HepG2 (cell line): Measurements from ENCODE around the gene ALKBH5. TPM values are rescaled to one million over a fixed set of nuclear protein-coding genes. Genes with fewer than 3 reads are reported as not detected.

Source experiments
- BCL6 ChIP-seq: IDR thresholded peaks from 2 replicates; pipeline ENCODE4 v1.6.1; 2016; ENCODE audit warnings: missing genetic modification reagents, missing compliant biosample characterization
- FOXA1 ChIP-seq, 2 experiments: fragments of 450-650 bp in 1 of 2; sonication (generic) in 1 of 2; formaldehyde crosslinking in 1 of 2; IDR thresholded peaks; 2 replicates each; pipeline versions ENCODE4 v1.4.0 to v1.6.1; 2016 to 2020; ENCODE audit warnings: missing genetic modification reagents in 1 of 2
- GPN1 ChIP-seq: sonication (generic); formaldehyde crosslinking; IDR thresholded peaks from 2 replicates; pipeline ENCODE4 v1.5.1; 2020; ENCODE audit warnings: missing genetic modification reagents, borderline replicate concordance
- HCFC1 ChIP-seq: fragments of 150-350 bp; IDR thresholded peaks from 2 replicates; pipeline ENCODE4 v1.6.1; 2014; ENCODE audit warnings: low read depth, low read length
- IKZF5 ChIP-seq: IDR thresholded peaks from 2 replicates; pipeline ENCODE4 v1.6.1; 2018; ENCODE audit warnings: missing genetic modification reagents, mild to moderate bottlenecking, missing compliant biosample characterization
- IRF2 ChIP-seq: IDR thresholded peaks from 2 replicates; pipeline ENCODE4 v1.6.1; 2018; ENCODE audit warnings: missing genetic modification reagents, missing compliant biosample characterization
- JARID2 ChIP-seq: sonication (generic); formaldehyde crosslinking; IDR thresholded peaks from 2 replicates; pipeline ENCODE4 v1.8.1; 2023; ENCODE audit warnings: missing genetic modification reagents, inconsistent platforms; ENCODE audit not compliant: insufficient replicate concordance
- KLF15 ChIP-seq: sonication (generic); formaldehyde crosslinking; IDR thresholded peaks from 2 replicates; pipeline ENCODE4 v1.8.1; 2023; ENCODE audit warnings: borderline replicate concordance, mild to moderate bottlenecking, inconsistent platforms, missing genetic modification reagents, mixed read lengths
- PITX1 ChIP-seq: sonication (generic); formaldehyde crosslinking; IDR thresholded peaks from 2 replicates; pipeline ENCODE4 v1.5.1; 2020; ENCODE audit warnings: mild to moderate bottlenecking, missing genetic modification reagents
- RAD21 ChIP-seq: fragments of 450-650 bp; formaldehyde crosslinking; IDR thresholded peaks from 2 replicates; pipeline ENCODE4 v1.5.0; 2020; ENCODE audit warnings: mild to moderate bottlenecking
- SOX13 ChIP-seq, 3 experiments: fragments of 450-650 bp in 1 of 3; sonication (generic) in 1 of 3; formaldehyde crosslinking in 1 of 3; IDR thresholded peaks in 2 of 3; conservative IDR thresholded peaks in 1 of 3; 2 replicates each; pipeline versions ENCODE4 v1.5.0 to v1.6.1; 2016 to 2020; ENCODE audit warnings: antibody characterized with exemption in 1 of 3, mild to moderate bottlenecking in 1 of 3, missing compliant biosample characterization in 1 of 3, missing genetic modification reagents in 1 of 3, moderate library complexity in 1 of 3
- TFDP2 ChIP-seq: sonication (generic); formaldehyde crosslinking; IDR thresholded peaks from 2 replicates; pipeline ENCODE4 v1.4.0; 2020; ENCODE audit warnings: missing genetic modification reagents
- ZNF292 ChIP-seq: sonication (generic); formaldehyde crosslinking; IDR thresholded peaks from 2 replicates; pipeline ENCODE4 v1.8.1; 2022; ENCODE audit warnings: mild to moderate bottlenecking, low read depth, missing genetic modification reagents, borderline replicate concordance
- ZNF44 ChIP-seq: sonication (generic); formaldehyde crosslinking; IDR thresholded peaks from 2 replicates; pipeline ENCODE4 v1.5.1; 2020; ENCODE audit warnings: mild to moderate bottlenecking, missing genetic modification reagents
- ZNF512 ChIP-seq: sonication (generic); formaldehyde crosslinking; IDR thresholded peaks from 2 replicates; pipeline ENCODE4 v1.4.0; 2020; ENCODE audit warnings: mild to moderate bottlenecking, missing genetic modification reagents
- ZNF513 ChIP-seq: sonication (generic); formaldehyde crosslinking; conservative IDR thresholded peaks from 2 replicates; pipeline ENCODE4 v1.5.0; 2020; ENCODE audit warnings: missing genetic modification reagents
- ZNF710 ChIP-seq: sonication (generic); formaldehyde crosslinking; IDR thresholded peaks from 2 replicates; pipeline ENCODE4 v1.5.0; 2020; ENCODE audit warnings: mild to moderate bottlenecking, missing genetic modification reagents, borderline replicate concordance
- ZNF800 ChIP-seq: sonication (generic); formaldehyde crosslinking; IDR thresholded peaks from 2 replicates; pipeline ENCODE4 v1.4.0; 2020; ENCODE audit warnings: missing genetic modification reagents
- ZZZ3 ChIP-seq: sonication (generic); formaldehyde crosslinking; IDR thresholded peaks from 2 replicates; pipeline ENCODE4 v1.4.0; 2020; ENCODE audit warnings: missing genetic modification reagents, mild to moderate bottlenecking, borderline replicate concordance
- polyA plus RNA-seq, 8 experiments: library from polyadenylated mRNA; depleted of rRNA in 3 of 8; stranded (reverse) in 7 of 8; unstranded in 1 of 8; fragments of >200 nt; fragmentation: Illumina TruSeq in 4 of 8; extraction: Trizol in 4 of 8; gene quantifications; 2 replicates each; pipeline versions ENCODE4 v1.2.1 to v1.2.3, GENCODE V29; 2011 to 2016; ENCODE audit warnings: low read depth in 4 of 8, missing spikeins in 1 of 8, mixed read lengths in 1 of 8; ENCODE audit not compliant: insufficient read depth in 1 of 8
- total RNA-seq, 5 experiments: library from RNA; depleted of rRNA; stranded (reverse); fragments of >200 nt; fragmentation: Illumina TruSeq; extraction: Trizol; gene quantifications; 2 replicates each; pipeline ENCODE4 v1.2.3, GENCODE V29; 2016; ENCODE audit warnings: low read depth in 1 of 5

Gene ALKBH5
- total and polyA plus RNA-seq, 2 of the 13 experiments (the other 11 are each of a cell fraction or from before 2014, with no cell fraction given), result 68.9 to 76.9 TPM

GRCh38 chr17:18182978-18183333, 672 bp upstream of the ALKBH5 start (continued):
- TF ChIP-seq JARID2 (no peak), GPN1 (CRISPR knock-in tag) (0 out of 2 replicates have a peak, but pooled peaks have one; percentile 34), FOXA1 (IDR thresholded peaks at IDR 0.05) (no peak), FOXA1 (CRISPR knock-in tag; IDR thresholded peaks at IDR 0.05) (no peak), ZNF292 (CRISPR knock-in tag) (no peak), RAD21 (0 out of 2 replicates have a peak, but pooled peaks have one; percentile 3), BCL6 (no peak), ZNF710 (CRISPR knock-in tag) (no peak), SOX13 (IDR thresholded peaks at IDR 0.05) (no peak), SOX13 (CRISPR knock-in tag; conservative IDR thresholded peaks at IDR 0.05 in 1 of 2, IDR thresholded peaks at IDR 0.05 in 1 of 2) (peak in 1 of 2 experiments; percentile 10; a peak in 1 of 4 replicates), KLF15 (CRISPR knock-in tag) (no peak), TFDP2 (CRISPR knock-in tag) (no peak; the same call in 1 of the 2 replicates), HCFC1 (no peak; the same call in 1 of the 2 replicates), PITX1 (CRISPR knock-in tag) (peak; percentile 44; the same call in 1 of the 2 replicates), IRF2 (CRISPR knock-in tag) (peak; percentile 36; the same call in 1 of the 2 replicates), ZNF44 (CRISPR knock-in tag) (peak; percentile 11; the same call in 1 of the 2 replicates), IKZF5 (CRISPR knock-in tag) (no peak; the same call in 1 of the 2 replicates), ZNF513 (CRISPR knock-in tag) (no peak), ZZZ3 (CRISPR knock-in tag) (peak; percentile 75; the same call in 1 of the 2 replicates), ZNF800 (CRISPR knock-in tag) (peak; percentile 74; the same call in 1 of the 2 replicates), ZNF512 (CRISPR knock-in tag) (no peak)
